B cell (primary cell): Measurements from ENCODE around the gene CTNNBL1. TPM values are rescaled to one million over a fixed set of nuclear protein-coding genes. Genes with fewer than 3 reads are reported as not detected.

Experiments used
- ATAC-seq: fragments of 200-7000 bp; cut with Tn5 transposase; one replicate; pipeline ENCODE4 v1.10.0; 2021; ENCODE audit warnings: low read depth, mild to moderate bottlenecking, moderate number of reproducible peaks, moderate library complexity
- CTCF ChIA-PET: fragments of 350-600 bp; sonication (Branson Sonifier 250); formaldehyde crosslinking; loops from one replicate; lab custom pipeline; 2021; ENCODE audit warnings: antibody characterized with exemption, inconsistent platforms; lab: Charles Lee
- POLR2A ChIA-PET: fragments of 350-600 bp; sonication (Branson Sonifier 250); formaldehyde crosslinking; loops from one replicate; lab custom pipeline; 2021; ENCODE audit warnings: antibody characterized with exemption; lab: Charles Lee
- DNase-seq: peaks from one replicate; pipeline ENCODE4 v3.0.0; 2013
- H2AFZ ChIP-seq: 2 replicates; pipeline ENCODE4 v1.6.1; 2012; ENCODE audit warnings: mild to moderate bottlenecking, low read depth, low read length; ENCODE audit not compliant: insufficient read depth, poor library complexity, severe bottlenecking
- H3K27ac ChIP-seq, 2 donors: 1 replicate in 1 of 2; 2 replicates in 1 of 2; pipeline ENCODE4 v1.5.1; 2012 to 2013; ENCODE audit warnings: low read length in 2 of 2, mild to moderate bottlenecking in 2 of 2, moderate library complexity in 1 of 2
- H3K27me3 ChIP-seq, 4 experiments: fragments of 200-600 bp in 1 of 4; sonication (generic) in 1 of 4; replicated peaks in 1 of 4; 1 replicate in 2 of 4; 2 replicates in 2 of 4; pipeline versions ENCODE4 v1.6.1 to v1.7.0; 2013 to 2016; ENCODE audit warnings: low read length in 3 of 4, mild to moderate bottlenecking in 2 of 4, mixed read lengths in 1 of 4, moderate library complexity in 1 of 4; ENCODE audit not compliant: insufficient read depth in 4 of 4, control insufficient read depth in 3 of 4; ENCODE audit errors: control extremely low read depth in 1 of 4
- H3K36me3 ChIP-seq, 2 experiments: replicated peaks in 1 of 2; 1 replicate in 1 of 2; 2 replicates in 1 of 2; pipeline versions ENCODE4 v1.6.1 to v1.7.1; 2013; ENCODE audit warnings: low read length in 1 of 2; ENCODE audit not compliant: insufficient read depth in 2 of 2, control insufficient read depth in 1 of 2; ENCODE audit errors: control extremely low read depth in 1 of 2, extremely low read depth in 1 of 2
- H3K4me1 ChIP-seq, 2 donors: fragments of 200-600 bp in 1 of 2; sonication (generic) in 1 of 2; 1 replicate in 1 of 2; 2 replicates in 1 of 2; pipeline versions ENCODE4 v1.5.1 to v1.6.1; 2013 to 2017; ENCODE audit warnings: low read length in 2 of 2; ENCODE audit not compliant: control insufficient read depth in 2 of 2, insufficient read depth in 2 of 2
- H3K4me2 ChIP-seq: replicated peaks from 2 replicates; pipeline ENCODE3; 2012; ENCODE audit warnings: mild to moderate bottlenecking, low read depth, low read length; ENCODE audit not compliant: poor library complexity, severe bottlenecking
- H3K4me3 ChIP-seq, 5 experiments: fragments of 200-600 bp in 1 of 5; sonication (generic) in 1 of 5; 1 replicate in 3 of 5; 2 replicates in 2 of 5; pipeline versions ENCODE4 v1.5.1 to v1.7.0; 2011 to 2016; ENCODE audit warnings: low read length in 4 of 5, mild to moderate bottlenecking in 4 of 5, low read depth in 2 of 5, control low read depth in 1 of 5, moderate library complexity in 1 of 5; ENCODE audit not compliant: insufficient read depth in 1 of 5; ENCODE audit errors: control extremely low read depth in 1 of 5, extremely low read depth in 1 of 5
- H3K79me2 ChIP-seq: fragments of 200-600 bp; sonication (generic); one replicate; pipeline ENCODE4 v1.6.0; 2016; ENCODE audit warnings: low read length; ENCODE audit not compliant: control insufficient read depth, insufficient read depth
- H3K9ac ChIP-seq: fragments of 200-600 bp; sonication (generic); 2 replicates; pipeline ENCODE4 v1.6.1; 2017; ENCODE audit warnings: mild to moderate bottlenecking, low read length, moderate library complexity
- H3K9me3 ChIP-seq, 3 donors: one replicate each; pipeline versions ENCODE4 v1.6.1 to v1.7.1; 2013; ENCODE audit warnings: low read length in 2 of 3; ENCODE audit not compliant: control insufficient read depth in 2 of 3, insufficient read depth in 1 of 3; ENCODE audit errors: control extremely low read depth in 1 of 3
- H4K20me1 ChIP-seq: 2 replicates; pipeline ENCODE4 v1.6.0; 2012; ENCODE audit warnings: mild to moderate bottlenecking, low read length; ENCODE audit not compliant: insufficient read depth, control insufficient read depth, poor library complexity, severe bottlenecking
- H3K27ac Mint-ChIP-seq: one replicate; pipeline ENCODE4 v1.8.0; 2021; ENCODE audit warnings: mixed read lengths
- H3K27me3 Mint-ChIP-seq: one replicate; pipeline ENCODE4 v1.8.0; 2021; ENCODE audit warnings: mixed read lengths
- H3K4me1 Mint-ChIP-seq: one replicate; pipeline ENCODE4 v1.8.0; 2021; ENCODE audit warnings: mixed read lengths
- H3K4me3 Mint-ChIP-seq: one replicate; pipeline ENCODE4 v1.8.0; 2021; ENCODE audit warnings: mixed read lengths
- H3K9me3 Mint-ChIP-seq: one replicate; pipeline ENCODE4 v1.8.0; 2022; ENCODE audit warnings: mixed read lengths; ENCODE audit not compliant: insufficient read depth
- EZH2 ChIP-seq: IDR thresholded peaks from 2 replicates; pipeline ENCODE4 v1.6.1; 2012; ENCODE audit warnings: borderline replicate concordance, low read depth, mild to moderate bottlenecking, moderate library complexity, low read length; ENCODE audit not compliant: insufficient read depth, poor library complexity, severe bottlenecking
- WGBS: methylation state at CpG from one replicate; pipeline ENCODE4 v1.1.5; 2013; ENCODE audit warnings: missing lambda C conversion rate; ENCODE audit not compliant: insufficient coverage; 5-methylcytosine and 5-hydroxymethylcytosine counted together
- intact Hi-C: fragments of 100-400 bp; cut with micrococcal nuclease; formaldehyde crosslinking; loops from one replicate; pipeline ENCODE4 v1.10.0; 2022
- polyA plus RNA-seq: library from polyadenylated mRNA; depleted of rRNA; stranded (reverse); fragments of >200 nt; gene quantifications from 2 replicates; pipeline ENCODE4 v1.2.3, GENCODE V29; 2012
- total RNA-seq, 2 donors: library from RNA; stranded (reverse); fragments of 120-200 nt in 1 of 2; gene quantifications; 1 replicate in 1 of 2; 2 replicates in 1 of 2; pipeline versions ENCODE4 v1.2.3 to v1.2.4, GENCODE V29; 2013 to 2022
- TF ChIP-seq, protein P1 (sequence below): fragments of 200-600 bp; IDR thresholded peaks from one replicate; pipeline ENCODE4 v1.8.0; 2022; ENCODE audit warnings: antibody characterized with exemption, mild to moderate bottlenecking

CTNNBL1 gene
- total and polyA plus RNA-seq, 2 donors (not counting 1 experiment from before 2014, with no cell fraction given) = 25.3 to 64.7 TPM

DNA sequence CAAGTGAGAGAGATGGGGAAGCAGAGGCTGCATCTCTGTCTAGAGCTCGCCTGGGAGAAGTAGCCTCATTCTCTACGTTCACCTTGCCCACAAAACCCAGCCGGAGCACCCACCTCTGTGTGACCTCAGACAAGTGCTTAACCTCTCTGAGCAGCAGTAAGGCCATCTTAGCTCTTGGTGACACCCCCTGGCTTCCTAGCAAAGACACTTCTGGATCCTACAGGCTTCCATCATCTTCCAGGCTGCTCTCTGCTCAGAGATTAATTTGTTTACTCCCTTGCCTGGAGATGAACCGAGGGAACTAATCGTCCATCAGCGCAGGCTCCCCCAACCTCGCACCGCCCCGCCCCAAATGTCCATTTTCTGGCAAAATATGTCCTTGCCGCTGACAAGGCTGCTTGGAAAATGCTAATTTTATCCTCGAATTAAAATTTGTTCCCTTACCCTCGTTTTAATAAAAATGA lies 24.0 kb upstream of the CTNNBL1 start:
- Histone ChIP-seq H2AFZ (no peak overlapping the region), H3K27ac (no peak overlapping the region), H3K27me3 (peaks cover 0 to 20% (median 14%) of the 10 kb centered on the region in 4 experiments), H3K4me1 (no peaks in the 10 kb centered on the region), H3K9ac (no peak overlapping the region), H4K20me1 (no peaks in the 10 kb centered on the region), H3K4me3 (no peak overlapping the region), H3K36me3 (no peaks in the 10 kb centered on the region), H3K9me3 (peaks cover 2 to 6% (median 4%) of the 10 kb centered on the region in 3 donors), H3K79me2 (no peaks in the 10 kb centered on the region), H3K4me2 (no peak overlapping the region)
- Mint-ChIP-seq H3K27ac (no peak overlapping the region), H3K4me3 (no peak overlapping the region), H3K9me3 (no peaks in the 10 kb centered on the region), H3K4me1 (no peaks in the 10 kb centered on the region), H3K27me3 (peaks cover 45% of the 10 kb centered on the region)
- ChIA-PET CTCF (no interaction called here), POLR2A (no interaction called here)
- intact Hi-C loops = no loop called here
- ATAC-seq (no peak), DNase-seq (no peak)
- TF ChIP-seq, protein P1, sequence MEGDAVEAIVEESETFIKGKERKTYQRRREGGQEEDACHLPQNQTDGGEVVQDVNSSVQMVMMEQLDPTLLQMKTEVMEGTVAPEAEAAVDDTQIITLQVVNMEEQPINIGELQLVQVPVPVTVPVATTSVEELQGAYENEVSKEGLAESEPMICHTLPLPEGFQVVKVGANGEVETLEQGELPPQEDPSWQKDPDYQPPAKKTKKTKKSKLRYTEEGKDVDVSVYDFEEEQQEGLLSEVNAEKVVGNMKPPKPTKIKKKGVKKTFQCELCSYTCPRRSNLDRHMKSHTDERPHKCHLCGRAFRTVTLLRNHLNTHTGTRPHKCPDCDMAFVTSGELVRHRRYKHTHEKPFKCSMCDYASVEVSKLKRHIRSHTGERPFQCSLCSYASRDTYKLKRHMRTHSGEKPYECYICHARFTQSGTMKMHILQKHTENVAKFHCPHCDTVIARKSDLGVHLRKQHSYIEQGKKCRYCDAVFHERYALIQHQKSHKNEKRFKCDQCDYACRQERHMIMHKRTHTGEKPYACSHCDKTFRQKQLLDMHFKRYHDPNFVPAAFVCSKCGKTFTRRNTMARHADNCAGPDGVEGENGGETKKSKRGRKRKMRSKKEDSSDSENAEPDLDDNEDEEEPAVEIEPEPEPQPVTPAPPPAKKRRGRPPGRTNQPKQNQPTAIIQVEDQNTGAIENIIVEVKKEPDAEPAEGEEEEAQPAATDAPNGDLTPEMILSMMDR = no peak
- TF ChIP-seq EZH2 = no peak
- 62% methylated on average over 12 of the region's 12 CpGs for WGBS

DNA sequence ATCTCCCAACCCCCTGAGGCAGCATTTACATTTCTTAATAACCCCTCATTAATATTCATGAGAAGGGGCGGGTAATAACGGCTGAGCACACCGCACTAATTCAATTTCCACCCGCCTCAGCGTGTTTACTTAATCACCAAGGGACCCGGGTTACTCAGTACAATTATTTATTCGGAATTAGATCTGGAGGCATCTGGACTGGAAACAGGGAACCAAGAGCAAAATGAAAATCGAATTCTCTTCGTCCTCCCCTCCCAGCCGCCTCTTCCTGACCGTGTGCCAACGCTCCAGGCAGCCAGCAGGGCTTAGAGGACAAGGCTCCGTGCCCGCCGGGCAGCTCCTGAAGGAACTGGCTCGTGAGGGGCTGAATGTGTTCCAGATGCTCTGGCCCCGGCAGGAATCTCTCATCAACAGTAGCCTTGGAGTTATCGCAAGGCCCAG lies 23.5 kb upstream of the CTNNBL1 start:
- H3K27me3 Mint-ChIP-seq = peaks cover 46% of the 10 kb centered on the region
- H3K4me1 Mint-ChIP-seq = no peaks in the 10 kb centered on the region
- ChIA-PET CTCF (no interaction called here), POLR2A (no interaction called here)
- H3K4me1 ChIP-seq = no peaks in the 10 kb centered on the region
- H3K9me3 Mint-ChIP-seq = no peaks in the 10 kb centered on the region
- no peak overlapping the region for H3K27ac ChIP-seq
- no peak overlapping the region for H3K9ac ChIP-seq
- TF ChIP-seq EZH2 = no peak
- TF ChIP-seq, protein P1 = no peak
- no peak overlapping the region for H3K4me3 ChIP-seq
- H3K9me3 ChIP-seq = peaks cover 0 to 6% (median 2%) of the 10 kb centered on the region in 3 donors
- no peaks in the 10 kb centered on the region for H3K36me3 ChIP-seq
- H3K27ac Mint-ChIP-seq = no peak overlapping the region
- peaks cover 0 to 20% (median 14%) of the 10 kb centered on the region in 4 experiments for H3K27me3 ChIP-seq
- intact Hi-C loops = no loop called here
- no peak overlapping the region for H3K4me3 Mint-ChIP-seq
- ATAC-seq (no peak), DNase-seq (no peak)
- no peaks in the 10 kb centered on the region for H4K20me1 ChIP-seq
- H3K4me2 ChIP-seq = no peak overlapping the region
- WGBS = 66% methylated on average over 18 of the region's 18 CpGs
- no peaks in the 10 kb centered on the region for H3K79me2 ChIP-seq
- H2AFZ ChIP-seq = no peak overlapping the region
